ENCODE measurements around the gene ARAP3. TPM values are rescaled to one million over a fixed set of nuclear protein-coding genes. Genes with fewer than 3 reads are reported as not detected.

ARAP3 gene
- total and polyA plus RNA-seq, 4 donors = 15.7 to 26.6 (median 19.7) TPM

DNA sequence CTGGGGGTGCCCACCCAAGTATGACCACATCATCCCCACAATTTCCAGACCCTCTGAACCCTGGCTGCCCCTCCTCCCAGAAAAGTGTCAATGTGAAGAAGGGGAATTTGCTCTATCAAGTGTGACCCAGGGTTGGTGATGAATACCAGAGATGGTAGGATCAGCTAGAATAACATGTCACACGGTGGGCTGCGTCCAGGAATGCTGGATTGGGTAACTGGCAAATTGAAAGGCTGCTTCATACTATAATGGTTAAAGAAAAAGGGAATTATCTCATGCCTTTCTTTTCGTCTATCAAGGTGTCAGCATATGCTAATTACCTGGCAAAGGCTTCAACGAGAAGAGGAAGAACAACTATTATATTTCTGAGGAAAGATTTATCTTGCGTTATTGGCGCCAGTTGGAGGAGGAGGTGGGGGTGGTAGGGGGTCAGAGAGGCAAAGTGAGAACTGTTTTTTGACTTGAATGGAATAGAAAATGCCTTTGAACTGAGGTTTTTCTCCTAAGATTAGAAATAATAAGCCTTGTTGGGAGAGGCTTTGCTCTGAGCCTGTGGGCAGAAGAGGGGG is 27.8 kb upstream of the ARAP3 start:
- Histone ChIP-seq H3K27me3 (ENCODE audit: control insufficient read depth in 3 of 3, insufficient read depth in 3 of 3, low read length in 2 of 3) (peaks cover 0 to 20% (median 6%) of the 10 kb centered on the region in 3 donors), H3K27ac (ENCODE audit: low read depth in 1 of 2, low read length in 1 of 2) (no peak overlapping the region), H3K36me3 (ENCODE audit: control insufficient read depth in 4 of 4, insufficient read depth in 4 of 4, low read length in 4 of 4) (no peaks in the 10 kb centered on the region), H3K9ac (ENCODE audit: insufficient read depth in 1 of 2, low read length in 2 of 2) (no peak overlapping the region), H3K9me3 (ENCODE audit: control insufficient read depth in 4 of 4, insufficient read depth in 3 of 4, low read length in 3 of 4) (no peaks in the 10 kb centered on the region), H3K4me1 (ENCODE audit: control insufficient read depth in 5 of 5, insufficient read depth in 5 of 5, low read length in 5 of 5) (peaks cover 0 to 3% (median 0%) of the 10 kb centered on the region in 5 donors), H3K4me3 (no peak overlapping the region)
- TF ChIP-seq, protein P1, sequence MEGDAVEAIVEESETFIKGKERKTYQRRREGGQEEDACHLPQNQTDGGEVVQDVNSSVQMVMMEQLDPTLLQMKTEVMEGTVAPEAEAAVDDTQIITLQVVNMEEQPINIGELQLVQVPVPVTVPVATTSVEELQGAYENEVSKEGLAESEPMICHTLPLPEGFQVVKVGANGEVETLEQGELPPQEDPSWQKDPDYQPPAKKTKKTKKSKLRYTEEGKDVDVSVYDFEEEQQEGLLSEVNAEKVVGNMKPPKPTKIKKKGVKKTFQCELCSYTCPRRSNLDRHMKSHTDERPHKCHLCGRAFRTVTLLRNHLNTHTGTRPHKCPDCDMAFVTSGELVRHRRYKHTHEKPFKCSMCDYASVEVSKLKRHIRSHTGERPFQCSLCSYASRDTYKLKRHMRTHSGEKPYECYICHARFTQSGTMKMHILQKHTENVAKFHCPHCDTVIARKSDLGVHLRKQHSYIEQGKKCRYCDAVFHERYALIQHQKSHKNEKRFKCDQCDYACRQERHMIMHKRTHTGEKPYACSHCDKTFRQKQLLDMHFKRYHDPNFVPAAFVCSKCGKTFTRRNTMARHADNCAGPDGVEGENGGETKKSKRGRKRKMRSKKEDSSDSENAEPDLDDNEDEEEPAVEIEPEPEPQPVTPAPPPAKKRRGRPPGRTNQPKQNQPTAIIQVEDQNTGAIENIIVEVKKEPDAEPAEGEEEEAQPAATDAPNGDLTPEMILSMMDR (IDR thresholded peaks at IDR 0.05; ENCODE audit: control extremely low read depth, extremely low read depth) = no peak
- ATAC-seq (ENCODE audit: insufficient read depth, low FRiP score) = no peak
- 63 to 67% methylated on average over 6 of the region's 6 CpGs for WGBS, 2 donors
- DNase-seq = no peak

DNA sequence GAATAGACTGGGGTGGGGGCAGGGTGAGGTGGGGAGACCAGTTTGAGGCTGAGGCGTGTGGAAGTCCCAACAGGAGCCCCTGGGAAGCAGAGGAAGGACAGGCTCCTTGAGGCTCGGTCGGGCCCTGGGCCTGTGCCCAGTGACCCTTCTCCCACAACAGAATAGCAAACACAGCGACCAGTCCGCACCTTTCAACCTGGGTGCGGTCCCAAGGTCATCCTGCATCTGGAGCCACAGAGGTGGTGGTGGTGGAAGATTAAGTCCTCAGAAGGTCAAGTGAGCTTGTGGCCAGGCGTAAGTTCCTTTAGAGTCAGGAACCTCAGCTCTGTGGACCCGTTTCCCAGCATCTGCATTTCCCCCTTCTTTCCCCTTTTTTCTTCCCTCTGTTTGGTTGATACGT is 26.0 kb upstream of the ARAP3 start:
- TF ChIP-seq, protein P1 (IDR thresholded peaks at IDR 0.05; ENCODE audit: control extremely low read depth, extremely low read depth) = no peak
- H3K9ac ChIP-seq (ENCODE audit: insufficient read depth in 1 of 2, low read length in 2 of 2) = no peak overlapping the region
- DNase-seq (no peak), ATAC-seq (ENCODE audit: insufficient read depth, low FRiP score) (no peak)
- H3K27ac ChIP-seq (ENCODE audit: low read depth in 1 of 2, low read length in 1 of 2) = no peak overlapping the region
- H3K27me3 ChIP-seq (ENCODE audit: control insufficient read depth in 3 of 3, insufficient read depth in 3 of 3, low read length in 2 of 3) = peaks cover 0 to 38% (median 23%) of the 10 kb centered on the region in 3 donors
- WGBS, 2 donors = 81 to 82% methylated on average over 9 of the region's 9 CpGs
- H3K4me3 ChIP-seq = no peak overlapping the region
- no peaks in the 10 kb centered on the region for H3K9me3 ChIP-seq (ENCODE audit: control insufficient read depth in 4 of 4, insufficient read depth in 3 of 4, low read length in 3 of 4)
- H3K36me3 ChIP-seq (ENCODE audit: control insufficient read depth in 4 of 4, insufficient read depth in 4 of 4, low read length in 4 of 4) = no peaks in the 10 kb centered on the region
- H3K4me1 ChIP-seq (ENCODE audit: control insufficient read depth in 5 of 5, insufficient read depth in 5 of 5, low read length in 5 of 5) = peaks cover 0 to 5% (median 0%) of the 10 kb centered on the region in 5 donors

DNA sequence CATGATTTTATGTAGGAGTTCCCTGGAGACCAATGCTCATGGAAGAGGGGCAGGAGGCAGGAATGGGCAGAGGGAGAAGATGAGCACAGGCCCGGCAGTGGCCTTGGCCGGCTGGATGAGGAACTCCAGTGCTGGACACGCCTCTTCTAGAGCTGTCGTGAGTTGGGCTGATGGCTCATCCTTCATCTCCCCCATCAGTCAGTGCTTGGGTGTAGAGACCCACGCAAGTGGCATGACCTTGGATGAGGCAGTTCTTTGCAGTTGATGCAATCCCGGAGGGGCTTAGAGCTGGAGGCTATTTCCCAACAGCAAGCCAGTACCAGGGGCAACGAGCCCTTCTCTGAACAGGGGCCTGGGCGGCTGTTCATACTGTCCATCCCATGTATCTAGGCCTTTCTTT is 25.5 kb upstream of the ARAP3 start:
- 78 to 85% methylated on average over 8 of the region's 8 CpGs for WGBS, 2 donors

More for the DNA sequence above, 25.5 kb upstream of the ARAP3 start:
- no peaks in the 10 kb centered on the region for H3K36me3 ChIP-seq (ENCODE audit: control insufficient read depth in 4 of 4, insufficient read depth in 4 of 4, low read length in 4 of 4)
- DNase-seq (no peak), ATAC-seq (ENCODE audit: insufficient read depth, low FRiP score) (no peak)
- no peak overlapping the region for H3K4me3 ChIP-seq
- H3K27me3 ChIP-seq (ENCODE audit: control insufficient read depth in 3 of 3, insufficient read depth in 3 of 3, low read length in 2 of 3) = peaks cover 0 to 43% (median 25%) of the 10 kb centered on the region in 3 donors
- H3K9ac ChIP-seq (ENCODE audit: insufficient read depth in 1 of 2, low read length in 2 of 2) = no peak overlapping the region
- TF ChIP-seq, protein P1 (IDR thresholded peaks at IDR 0.05; ENCODE audit: control extremely low read depth, extremely low read depth) = no peak
- no peak overlapping the region for H3K27ac ChIP-seq (ENCODE audit: low read depth in 1 of 2, low read length in 1 of 2)
- peaks cover 0 to 10% (median 0%) of the 10 kb centered on the region in 5 donors for H3K4me1 ChIP-seq (ENCODE audit: control insufficient read depth in 5 of 5, insufficient read depth in 5 of 5, low read length in 5 of 5)
- H3K9me3 ChIP-seq (ENCODE audit: control insufficient read depth in 4 of 4, insufficient read depth in 3 of 4, low read length in 3 of 4) = no peaks in the 10 kb centered on the region

Data from lung (tissue), 12 donors.